Stimulated activated CD4-positive, alpha-beta T cell treated with anti-CD3 and anti-CD28 coated beads, Interleukin-12 subunit alpha, Interleukin-12 subunit beta, amount 100 ng/mL, for 48 hours (primary cell): Measurements from ENCODE around the gene SPOUT1.
A peak's percentile ranks its signal among the peaks of the same experiment; 100 is the strongest.

ENCODE experiments used
- DNase-seq, 3 donors: peaks; one replicate each; pipeline ENCODE4 v3.0.0-alpha.2; 2020; ENCODE audit warnings: low read depth in 2 of 3, low spot score in 1 of 3

The SPOUT1 gene

GRCh38 chr9:128838338-128838737 is 8.7 kb upstream of the SPOUT1 start:
- DNase-seq = no peak

DNA sequence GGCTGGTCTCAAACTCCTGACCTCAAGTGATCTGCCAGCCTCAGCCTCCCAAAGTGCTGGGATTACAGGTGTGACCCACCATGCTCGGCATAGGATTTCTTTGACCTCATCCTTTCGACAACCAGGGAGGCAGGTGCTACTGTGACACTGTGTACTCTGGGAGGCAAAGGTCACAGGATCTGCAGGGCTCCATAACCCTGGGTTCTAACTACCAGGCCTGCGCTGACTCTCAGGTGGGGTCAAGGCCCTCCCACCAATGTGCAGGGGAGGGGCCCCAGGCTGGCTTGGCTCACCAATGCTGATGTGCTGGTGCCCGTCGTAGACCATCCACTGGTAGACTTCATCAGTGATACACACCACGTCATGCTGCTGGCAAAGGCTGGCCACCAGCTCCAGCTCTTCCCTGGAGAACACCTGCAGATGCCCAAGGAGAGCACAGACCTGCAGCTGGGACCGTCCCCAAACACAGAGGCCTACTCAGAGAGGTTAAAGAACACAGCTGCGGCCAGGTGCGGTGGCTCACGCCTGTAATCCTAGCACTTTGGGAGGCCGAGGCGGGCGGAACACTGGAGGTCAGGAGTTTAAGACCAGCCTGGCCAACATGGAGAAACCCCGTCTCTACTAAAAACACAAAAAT is 7.0 kb upstream of the SPOUT1 start:
- no peak for DNase-seq

DNA sequence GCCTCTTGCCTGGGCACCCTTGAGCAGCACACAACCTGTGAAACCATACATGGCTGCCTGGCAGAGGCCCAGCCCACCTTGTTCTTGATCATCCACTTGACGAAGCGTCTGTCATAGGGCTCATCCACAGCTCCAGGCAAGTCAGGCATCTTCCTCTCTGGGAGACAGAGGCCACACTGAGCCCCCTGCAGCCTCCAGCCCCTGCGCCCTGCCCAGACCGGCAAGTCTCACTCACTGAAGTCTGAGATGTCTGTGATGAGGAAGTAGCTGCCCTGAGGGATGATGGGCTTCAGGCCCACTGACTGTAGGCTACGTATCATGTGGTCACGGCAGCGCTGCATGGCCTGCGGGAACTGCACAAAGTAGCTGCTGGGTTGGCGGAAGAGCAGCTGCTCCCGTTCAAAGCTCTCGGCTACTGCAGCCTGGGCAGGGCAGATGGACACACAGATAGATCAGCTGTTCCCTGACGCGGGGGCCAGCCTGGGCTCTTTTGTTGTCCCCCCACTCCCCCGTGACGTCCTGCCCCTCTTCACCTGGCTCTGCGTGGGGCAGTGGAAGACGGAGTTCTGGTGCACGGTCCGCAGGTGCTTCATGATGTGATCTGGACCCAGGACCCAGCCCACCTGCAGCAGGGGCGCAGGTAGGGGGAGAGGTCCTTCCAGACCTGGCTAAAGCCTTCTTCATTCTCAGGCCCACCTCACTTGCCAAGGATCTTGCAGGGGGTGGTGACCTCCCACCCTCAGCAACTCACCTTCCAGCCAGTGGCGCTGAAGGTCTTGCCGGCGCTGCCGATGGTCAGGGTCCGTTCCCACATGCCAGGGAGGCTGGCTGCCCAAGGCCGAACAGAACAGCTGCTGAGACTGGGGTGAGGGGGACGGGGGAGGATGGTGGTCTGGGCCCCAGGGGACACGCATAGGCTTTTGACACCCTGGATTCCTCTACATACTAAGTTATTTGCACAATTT is 5.9 kb upstream of the SPOUT1 start:
- DNase-seq = no peak

DNA sequence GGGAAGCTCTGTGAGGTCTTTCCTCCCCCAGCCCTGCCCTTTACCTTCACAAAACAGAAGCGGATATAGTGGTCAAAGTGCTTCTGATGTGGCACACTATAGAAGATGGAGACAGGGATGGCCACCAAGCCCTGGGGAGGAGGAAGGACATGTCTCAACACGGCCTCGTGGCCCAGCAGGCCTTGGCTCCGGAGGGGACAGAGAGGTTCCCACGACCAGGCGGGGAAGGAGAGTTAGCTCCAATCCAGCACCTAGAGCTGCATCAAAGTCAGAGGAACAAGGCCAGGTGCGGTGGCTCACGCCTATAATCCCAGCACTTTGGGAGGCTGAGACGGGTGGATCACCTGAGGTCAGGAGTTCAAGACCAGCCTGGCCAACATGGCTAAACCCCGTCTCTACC is 4.1 kb upstream of the SPOUT1 start:
- no peak for DNase-seq

GRCh38 chr9:128828719-128829452 is 708 bp downstream of the SPOUT1 start:
- no peak for DNase-seq

DNA sequence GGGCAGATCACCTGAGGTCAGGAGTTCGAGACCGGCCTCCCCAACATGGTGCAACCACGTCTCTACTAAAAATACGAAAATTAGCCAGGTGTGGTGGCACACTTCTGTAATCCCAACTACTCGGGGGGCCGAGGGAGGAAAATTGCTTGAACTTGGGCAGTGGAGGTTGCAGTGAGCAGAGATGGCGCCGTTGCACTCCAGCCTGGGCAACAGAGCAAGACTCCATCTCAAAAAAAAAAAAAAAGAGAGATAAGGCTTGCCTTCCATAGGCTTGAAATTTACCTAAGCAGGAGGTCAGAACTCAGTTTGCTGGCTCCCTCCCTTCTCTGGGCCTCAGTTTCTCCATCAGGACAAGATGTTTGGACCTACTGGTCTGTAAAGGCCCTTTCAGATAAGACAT is 1.3 kb downstream of the SPOUT1 start:
- no peak for DNase-seq

DNA sequence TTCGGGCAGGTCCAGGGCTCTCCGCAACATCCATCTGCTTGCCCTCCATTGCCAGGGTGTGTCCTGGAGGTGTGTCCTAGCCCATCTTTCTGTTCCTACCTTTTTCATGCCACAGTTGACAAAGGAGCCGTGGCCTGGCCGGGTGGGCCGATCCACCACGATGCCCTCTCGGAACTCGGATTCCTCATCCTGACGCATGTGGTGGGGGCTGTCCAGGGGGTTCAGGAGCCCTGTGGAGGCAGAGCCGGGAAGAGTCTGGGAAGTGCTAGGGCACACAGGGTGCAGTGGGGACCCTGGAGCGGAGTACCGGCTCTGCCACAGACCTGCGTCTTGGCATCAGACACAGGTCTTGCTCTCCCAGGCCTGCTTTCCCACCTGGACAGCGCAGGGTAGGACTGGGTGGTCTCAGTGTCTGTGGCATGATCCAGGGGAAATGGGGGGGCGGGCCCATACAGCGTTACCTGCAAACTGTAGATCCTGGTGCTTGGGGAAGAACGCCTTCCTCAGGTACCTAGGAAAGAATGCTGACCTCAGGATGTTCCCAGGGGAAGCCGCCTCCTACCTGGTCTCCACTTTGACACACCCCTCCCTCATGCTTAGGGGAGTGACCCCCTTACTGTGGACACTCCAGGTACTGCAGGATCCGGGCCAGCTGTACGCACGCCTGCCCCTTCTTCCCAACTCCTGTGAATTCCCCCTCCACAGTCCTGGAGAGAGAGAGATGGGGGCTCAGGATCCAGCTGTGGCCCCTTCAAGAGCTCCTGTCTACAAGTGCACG is 3.5 kb downstream of the SPOUT1 start:
- DNase-seq = no peak

DNA sequence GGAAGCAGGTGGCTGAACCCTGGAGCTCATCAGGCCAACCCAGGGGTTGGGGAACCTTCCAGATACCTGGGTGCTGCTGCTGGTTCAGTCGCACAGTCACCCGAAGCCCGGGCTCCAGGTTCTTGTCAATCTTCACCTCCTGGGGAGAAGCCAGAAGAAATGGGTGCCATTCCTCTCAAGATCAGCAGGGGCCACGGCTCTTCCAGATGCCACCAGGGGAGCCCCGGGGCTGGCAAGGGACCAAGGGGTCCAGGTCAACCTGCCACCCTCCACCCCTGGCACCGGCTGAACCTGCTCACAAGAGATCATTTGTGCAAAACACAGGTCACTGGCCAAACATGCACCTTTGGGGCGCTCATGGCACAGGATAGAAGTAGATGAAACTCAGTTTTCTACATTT is 4.7 kb downstream of the SPOUT1 start:
- DNase-seq = no peak

- no peak for DNase-seq
Observed at GRCh38 chr9:128823903-128824406, 5.6 kb downstream of the SPOUT1 start.

DNA sequence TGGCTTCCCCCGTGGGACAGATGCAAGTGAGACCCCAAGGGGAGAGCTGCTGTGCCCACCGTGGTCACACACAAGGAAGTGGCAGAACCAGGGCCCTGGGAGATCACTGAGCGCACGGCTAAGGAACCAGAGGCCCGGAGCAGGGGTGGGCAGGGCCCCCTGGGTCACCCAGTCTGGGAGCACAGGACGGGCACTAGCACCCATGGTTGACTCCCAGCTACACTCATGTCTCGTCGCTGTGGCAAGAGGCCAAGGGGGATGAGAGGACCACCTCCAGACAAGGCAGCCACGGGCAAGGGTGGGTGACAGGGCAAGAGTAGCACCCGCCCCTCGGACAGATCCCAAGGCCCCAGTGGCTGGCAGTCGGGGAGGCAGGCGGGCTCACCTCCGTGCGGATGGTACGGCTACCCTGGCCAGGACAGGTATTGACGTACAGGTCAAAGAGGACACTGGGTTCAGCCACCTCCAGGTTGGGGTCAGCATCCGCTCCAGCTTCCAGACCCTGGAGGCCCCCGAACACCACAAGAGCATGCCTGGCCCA is 6.2 kb downstream of the SPOUT1 start:
- no peak for DNase-seq

DNA sequence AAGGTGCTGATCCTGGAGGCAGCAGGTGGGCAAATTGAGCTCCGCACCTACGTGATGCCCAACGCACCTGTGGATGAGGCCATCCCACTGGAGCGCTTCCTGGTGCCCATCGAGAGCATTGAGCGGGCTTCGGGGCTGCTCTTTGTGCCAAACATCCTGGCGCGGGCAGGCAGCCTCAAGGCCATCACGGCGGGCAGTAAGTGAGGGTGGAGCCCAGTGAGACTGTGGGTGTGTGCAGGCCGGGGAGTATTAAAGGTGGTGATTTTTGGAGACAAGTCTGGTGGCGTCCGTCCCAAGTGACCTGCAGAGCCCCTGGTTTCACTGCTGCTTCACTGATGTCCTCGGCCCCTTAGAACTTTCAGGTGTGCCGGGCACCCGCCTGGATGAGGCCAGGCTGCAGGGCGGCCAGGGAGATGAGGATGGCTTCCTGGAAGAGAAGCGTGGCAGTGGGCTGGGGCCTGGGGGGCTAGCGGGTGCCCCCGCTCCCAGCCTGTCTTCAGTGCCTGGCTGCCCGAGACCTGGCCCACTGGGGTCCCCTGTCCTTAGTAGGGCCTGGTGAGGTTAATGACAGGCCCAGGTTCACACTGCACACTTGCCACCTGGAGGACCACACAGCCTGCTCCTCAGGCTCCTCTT is 7.1 kb downstream of the SPOUT1 start:
- no peak for DNase-seq

GRCh38 chr9:128821584-128822406 is 7.8 kb downstream of the SPOUT1 start:
- no peak for DNase-seq

DNA sequence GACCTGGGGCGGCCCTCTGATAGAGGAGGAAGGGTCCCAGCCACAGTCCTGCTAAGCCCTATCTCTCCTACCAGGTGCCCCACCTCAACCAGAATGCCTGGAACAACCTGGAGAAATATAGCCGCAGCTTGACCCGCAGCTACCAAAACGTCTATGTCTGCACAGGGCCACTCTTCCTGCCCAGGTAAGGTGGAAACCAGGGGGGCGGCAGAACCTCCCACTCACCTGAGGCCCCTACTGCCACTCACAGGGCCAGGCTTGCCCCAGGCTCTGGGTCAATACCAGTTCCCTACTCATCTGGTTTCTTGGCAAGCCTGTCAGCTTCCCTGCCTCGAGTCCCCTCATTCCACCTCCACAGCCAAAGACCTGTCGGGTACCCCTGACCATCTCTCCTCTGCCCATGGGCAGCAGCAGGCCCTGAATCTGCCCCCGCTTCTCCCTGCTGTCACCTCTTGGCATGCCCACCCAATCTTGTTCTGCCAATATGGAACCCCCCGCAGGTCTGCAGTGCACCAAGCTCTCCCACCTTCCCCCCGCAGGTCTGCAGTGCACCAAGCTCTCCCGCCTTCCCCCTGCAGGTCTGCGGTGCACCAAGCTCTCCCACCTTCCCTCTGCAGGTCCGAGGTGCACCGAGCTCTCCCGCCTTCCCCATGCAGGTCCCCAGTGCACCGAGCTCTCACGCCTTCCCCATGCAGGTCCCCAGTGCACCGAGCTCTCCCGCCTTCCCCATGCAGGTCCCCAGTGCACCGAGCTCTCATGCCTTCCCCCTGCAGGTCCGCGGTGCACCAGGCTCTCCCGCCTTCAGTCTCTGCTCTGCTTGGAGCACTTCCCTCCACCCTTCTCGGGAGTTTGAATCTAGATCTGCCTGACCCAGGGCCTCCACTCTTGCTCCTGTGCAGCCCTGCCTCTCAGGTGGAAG is 8.7 kb downstream of the SPOUT1 start:
- DNase-seq = no peak

DNA sequence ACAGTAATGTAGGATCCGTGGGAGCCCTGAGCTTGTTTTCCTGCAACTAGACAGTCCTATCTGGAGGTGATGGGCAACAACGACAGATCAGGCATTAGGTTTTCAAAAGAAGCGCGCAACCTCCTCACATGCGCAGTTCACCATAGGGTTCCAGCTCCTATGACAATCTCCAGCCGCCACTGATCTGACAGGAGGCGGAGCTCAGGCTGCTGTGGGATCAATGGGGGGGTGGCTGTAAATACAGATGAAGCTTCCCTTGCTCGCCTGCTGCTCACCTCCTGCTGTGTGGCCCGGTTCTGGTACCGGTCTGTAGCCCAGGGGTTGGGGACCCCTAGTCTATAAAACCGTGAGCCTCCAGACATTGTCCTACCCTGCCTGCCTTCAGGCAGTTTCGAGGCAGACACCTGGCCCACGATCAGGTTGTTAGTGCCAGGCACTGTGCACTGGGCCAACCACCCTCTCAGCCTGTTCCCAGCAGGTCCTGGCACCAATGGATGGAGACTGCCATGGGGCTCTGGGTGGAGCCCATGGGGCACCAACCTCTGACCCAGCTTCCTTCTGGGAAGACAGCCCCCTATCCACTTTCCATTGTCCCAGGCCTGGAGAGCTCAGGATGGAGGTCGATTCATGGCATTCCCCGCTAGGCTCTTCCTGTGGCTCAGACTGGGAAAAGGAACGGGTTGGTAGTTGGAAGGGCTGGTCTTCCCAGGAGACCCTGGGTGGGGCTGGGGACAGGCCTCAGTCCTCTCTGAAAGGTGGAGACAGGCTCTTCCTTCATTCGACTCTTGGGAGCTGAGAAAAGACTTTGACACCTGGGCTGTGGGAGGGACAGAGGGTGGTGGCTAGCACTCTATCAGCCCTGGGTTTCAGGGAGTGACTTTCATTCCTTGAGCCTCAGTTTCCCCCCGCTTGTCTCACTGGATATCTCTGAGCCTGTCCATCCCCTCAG is 9.6 kb downstream of the SPOUT1 start:
- no peak for DNase-seq

- peak in 2 of 3 donors; percentile 23 to 42 for DNase-seq
Observed at GRCh38 chr9:128818839-128819715, 10.5 kb downstream of the SPOUT1 start.
